T-helper 2 cell treated with Interferon-gamma antibody and Interleukin-4, amounts not matched to agents 100 ng/mL and 5 ng/mL, for 36 hours (primary cell): ENCODE results near the gene KHNYN. TPM values are rescaled to one million over a fixed set of nuclear protein-coding genes. Genes with fewer than 3 reads are reported as not detected.

Experiments used
- intact Hi-C: fragments of 100-400 bp; cut with micrococcal nuclease; formaldehyde crosslinking; loops from one replicate; pipeline ENCODE4 v1.15.1; 2023
- total RNA-seq: library from RNA; stranded (reverse); gene quantifications from 2 replicates; pipeline ENCODE4 v1.2.3, GENCODE V29; 2022

The KHNYN gene
- total RNA-seq, 1 donor from 2014 or later: 76.6 TPM

DNA sequence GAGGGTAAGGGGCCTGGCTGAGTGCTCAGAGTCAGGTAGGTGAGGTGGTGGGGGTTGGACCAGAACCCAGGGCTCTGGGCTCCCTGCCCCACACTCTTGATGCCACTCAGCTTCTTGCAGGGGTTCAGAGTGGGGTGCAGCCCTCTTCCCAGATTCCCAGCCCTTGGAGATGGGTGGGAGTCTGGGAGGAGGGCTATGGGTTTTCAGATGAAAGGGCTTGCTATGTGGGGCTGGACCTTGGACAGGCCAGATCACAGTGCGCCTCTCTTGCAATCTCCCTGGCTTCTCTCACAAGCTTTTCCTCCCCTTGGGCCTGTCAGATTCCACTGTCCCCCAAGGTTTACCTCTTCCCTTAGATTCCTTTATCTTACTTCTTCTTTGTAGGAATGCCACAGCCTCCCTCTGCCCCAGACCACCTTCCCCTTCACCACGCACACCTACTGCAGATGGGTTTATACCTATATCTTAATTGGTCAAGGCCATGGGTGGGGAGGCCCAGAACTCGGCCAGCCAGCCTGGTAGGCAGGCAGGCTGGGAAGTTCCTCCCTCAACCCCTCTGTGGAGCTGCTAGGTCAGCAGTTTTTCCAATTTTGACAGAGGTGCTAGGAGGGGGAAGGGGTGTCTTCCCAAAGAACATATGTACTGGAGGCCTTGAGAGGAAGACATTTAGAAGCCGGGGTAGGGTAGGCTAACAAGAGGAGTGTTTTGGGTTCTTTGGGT, 29.6 kb upstream of the KHNYN start:
- intact Hi-C loops: no loop called here

- intact Hi-C loops: no loop called here
These were observed 27.7 kb upstream of the KHNYN start for GRCh38 chr14:24401810-24402702.

DNA sequence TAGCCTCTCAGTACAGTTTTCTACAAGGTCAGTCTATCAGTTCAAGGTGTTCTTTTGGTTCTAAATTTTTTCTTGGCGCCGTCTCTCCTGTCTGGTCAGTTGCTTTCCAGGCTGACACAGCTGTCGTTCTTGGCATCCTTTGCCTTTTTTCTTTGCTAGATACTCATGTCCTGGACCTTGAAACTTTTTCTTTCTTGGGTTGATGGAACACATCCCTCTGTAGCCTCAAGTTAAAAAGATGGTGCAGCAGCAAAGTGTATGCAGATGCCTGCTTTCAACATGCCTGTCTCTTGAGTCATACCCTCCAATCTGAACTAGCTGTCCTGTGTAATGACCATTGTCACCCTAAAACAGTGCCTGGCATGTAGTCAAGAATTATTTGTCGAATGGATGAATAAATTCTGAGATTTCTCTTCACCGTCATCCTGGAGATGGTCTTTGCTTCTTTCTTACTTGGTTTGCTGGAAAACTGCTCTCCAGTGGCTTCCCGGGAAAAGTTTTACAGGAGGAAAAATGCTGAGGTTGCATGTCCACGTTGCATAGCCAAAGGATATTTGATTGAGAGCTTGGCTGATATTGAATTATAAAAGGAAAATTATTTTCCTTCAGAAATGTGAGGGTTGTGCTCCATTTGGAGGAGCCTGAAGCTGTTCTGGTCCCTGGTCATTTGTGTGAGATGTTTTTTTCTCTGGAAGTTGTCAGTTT, 26.3 kb upstream of the KHNYN start:
- intact Hi-C loops: no loop called here

DNA sequence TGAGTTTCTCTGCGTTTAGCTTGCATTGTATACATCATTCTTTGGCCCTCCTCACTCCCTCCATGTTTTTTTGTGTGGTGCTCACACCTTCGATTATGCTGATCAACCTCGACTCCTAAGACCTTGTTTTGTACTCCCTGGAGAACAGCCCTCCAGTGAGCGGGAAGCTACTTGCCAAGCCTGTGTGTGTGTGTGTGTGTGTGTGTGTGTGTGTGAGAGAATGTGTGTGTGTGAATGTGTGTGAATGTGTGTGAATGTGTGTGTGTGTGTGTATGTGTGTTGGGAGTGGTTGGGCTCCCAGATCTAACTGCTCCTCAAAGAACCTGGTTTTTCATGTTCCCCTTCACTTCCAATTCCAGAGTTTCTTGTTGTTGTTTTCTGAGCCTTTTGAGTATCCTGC, 24.9 kb upstream of the KHNYN start:
- intact Hi-C loops: no loop called here

- intact Hi-C loops: no loop called here
These were observed 23.3 kb upstream of the KHNYN start for GRCh38 chr14:24406416-24406815.

DNA sequence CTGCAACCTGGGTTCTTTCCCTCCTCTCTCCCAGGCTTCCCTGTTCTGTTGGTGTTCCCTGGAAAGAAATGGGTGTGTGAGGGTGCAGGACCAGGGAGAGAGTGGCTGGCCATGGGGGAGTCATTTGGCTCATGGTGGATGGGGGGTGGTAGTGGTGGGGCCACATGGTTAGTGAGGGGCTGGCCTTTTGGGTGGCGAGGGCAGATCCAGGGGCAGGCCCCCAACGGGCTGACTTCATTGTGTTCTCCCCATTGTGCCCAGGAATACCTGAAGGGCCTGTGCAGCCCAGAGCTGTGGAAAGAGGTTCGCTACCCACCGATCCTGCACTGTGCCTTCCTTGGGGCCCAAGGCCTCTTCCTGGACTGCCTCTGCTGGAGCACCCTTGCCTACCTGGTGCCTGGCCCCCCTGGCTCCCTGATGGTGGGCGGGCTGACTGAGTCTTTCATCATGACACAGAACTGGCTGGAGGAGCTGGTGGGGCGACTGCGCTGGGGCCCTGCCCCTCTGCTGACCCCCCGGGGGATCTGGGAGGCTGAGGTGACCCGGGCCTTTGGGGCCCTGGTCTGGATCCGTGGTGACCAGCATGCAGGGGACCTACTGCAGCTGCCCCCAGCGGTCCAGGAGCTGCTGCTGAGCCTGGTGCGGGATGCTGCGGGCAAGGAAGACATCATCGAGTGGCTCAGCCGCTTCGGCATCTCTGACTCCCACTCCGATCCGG, 22.0 kb upstream of the KHNYN start:
- intact Hi-C loops: no loop called here

- intact Hi-C loops: no loop called here
These were observed 21.0 kb upstream of the KHNYN start for GRCh38 chr14:24408764-24409163.

GRCh38 chr14:24409192-24409591, 20.6 kb upstream of the KHNYN start:
- intact Hi-C loops: no loop called here

DNA sequence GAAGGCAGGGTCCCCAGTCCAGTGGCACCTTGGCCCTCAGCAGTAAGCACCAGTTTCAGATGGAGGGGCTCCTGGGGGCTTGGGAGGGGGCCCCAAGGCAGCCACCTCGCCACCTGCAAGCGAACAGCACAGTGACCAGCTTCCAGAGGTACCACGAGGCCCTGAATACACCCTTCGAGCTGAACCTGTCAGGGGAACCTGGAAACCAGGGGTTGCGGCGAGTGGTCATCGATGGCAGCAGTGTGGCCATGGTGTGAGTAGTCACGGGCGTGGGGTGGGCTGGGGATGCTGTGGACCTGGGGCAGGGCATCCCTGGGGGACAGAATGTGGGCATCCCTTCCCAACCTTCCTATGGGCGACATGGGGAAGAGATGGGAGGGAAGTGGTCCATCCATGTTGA, 19.8 kb upstream of the KHNYN start:
- intact Hi-C loops: no loop called here

DNA sequence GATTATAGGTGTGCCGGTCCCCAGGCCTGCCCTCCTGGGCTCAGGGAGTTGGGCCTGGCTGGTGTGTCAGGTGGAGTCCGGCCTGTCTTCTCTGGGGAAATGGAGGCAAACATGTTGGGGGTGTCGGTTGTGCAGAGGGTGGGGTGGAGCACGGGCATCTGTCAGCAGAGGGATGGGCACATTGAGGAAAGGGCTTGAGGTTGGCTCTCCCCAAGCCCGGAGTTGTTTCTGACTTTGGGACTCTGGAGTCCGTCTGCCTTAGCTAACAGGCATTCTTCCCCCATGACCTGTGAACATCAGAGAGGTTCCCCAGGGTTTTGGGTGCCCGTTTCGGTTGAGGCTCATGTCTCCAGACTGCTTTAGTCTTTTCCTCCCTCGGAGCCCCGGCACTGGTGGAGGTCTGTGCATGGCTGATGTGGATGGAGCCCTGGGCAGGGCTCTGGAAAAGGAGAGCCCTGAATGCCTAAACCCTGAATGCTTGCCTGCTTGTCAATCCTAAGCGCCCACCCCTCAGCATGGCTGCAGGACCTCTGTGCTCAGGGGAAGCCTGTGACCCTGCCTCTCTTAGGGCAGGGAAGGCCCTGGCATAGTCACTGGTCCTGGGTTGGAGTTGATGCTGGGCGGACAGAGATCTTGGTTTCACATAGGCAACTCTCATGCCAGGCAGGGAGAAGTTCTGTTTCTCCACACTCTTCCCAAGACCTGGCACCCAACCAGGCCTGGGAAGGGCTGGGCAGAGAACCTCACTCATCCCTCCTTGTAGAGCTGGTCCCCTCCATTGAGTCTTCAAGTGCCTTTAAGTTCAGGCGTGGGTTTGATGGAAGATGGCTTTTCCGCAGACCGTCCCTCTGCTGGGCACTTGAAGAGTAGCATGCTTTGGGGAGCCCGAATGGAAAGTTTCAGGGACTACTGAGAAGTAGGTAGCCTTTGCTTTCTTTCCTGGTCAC, 18.0 kb upstream of the KHNYN start:
- intact Hi-C loops: no loop called here

- intact Hi-C loops: no loop called here
These were observed 15.7 kb upstream of the KHNYN start for GRCh38 chr14:24414077-24414476.

DNA sequence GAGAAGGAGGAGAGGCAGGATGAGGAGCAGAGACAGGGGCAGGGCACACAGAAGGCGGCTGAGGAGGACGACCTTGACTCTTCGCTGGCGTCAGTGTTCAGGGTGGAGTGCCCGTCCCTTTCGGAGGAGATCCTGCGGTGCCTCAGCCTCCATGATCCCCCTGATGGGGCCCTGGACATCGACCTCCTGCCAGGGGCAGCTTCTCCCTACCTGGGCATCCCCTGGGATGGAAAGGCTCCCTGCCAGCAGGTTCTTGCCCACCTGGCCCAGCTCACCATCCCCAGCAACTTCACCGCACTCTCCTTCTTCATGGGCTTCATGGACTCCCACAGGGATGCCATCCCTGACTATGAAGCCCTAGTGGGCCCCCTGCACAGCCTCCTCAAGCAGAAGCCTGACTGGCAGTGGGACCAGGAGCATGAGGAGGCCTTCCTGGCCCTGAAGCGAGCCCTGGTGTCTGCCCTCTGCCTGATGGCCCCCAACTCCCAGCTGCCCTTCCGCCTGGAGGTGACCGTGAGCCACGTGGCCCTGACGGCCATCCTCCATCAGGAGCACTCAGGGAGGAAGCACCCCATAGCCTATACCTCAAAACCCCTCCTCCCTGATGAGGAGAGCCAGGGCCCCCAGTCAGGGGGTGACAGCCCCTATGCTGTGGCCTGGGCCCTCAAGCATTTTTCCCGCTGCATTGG, 14.9 kb upstream of the KHNYN start:
- intact Hi-C loops: no loop called here

DNA sequence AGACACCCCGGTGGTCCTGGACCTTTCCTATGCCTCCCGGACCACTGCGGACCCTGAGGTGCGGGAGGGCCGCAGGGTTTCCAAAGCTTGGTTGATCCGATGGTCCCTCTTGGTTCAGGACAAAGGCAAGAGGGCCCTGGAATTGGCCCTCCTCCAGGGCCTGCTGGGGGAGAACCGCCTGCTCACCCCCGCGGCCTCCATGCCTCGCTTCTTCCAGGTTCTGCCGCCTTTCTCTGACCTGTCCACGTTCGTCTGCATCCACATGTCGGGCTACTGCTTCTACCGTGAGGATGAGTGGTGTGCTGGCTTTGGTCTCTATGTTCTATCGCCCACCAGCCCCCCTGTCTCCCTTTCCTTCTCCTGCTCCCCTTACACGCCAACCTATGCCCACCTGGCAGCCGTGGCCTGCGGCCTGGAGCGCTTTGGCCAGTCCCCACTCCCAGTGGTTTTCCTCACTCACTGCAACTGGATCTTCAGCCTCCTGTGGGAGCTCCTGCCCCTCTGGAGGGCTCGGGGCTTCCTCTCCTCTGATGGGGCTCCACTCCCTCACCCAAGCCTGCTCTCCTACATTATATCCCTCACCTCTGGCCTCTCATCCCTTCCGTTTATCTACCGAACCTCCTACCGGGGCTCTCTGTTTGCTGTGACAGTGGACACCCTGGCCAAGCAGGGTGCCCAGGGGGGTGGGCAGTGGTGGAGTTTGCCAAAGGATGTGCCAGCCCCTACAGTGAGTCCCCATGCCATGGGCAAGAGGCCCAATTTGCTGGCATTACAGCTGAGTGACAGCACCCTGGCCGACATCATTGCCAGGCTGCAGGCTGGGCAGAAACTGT, 14.1 kb upstream of the KHNYN start:
- intact Hi-C loops: no loop called here

DNA sequence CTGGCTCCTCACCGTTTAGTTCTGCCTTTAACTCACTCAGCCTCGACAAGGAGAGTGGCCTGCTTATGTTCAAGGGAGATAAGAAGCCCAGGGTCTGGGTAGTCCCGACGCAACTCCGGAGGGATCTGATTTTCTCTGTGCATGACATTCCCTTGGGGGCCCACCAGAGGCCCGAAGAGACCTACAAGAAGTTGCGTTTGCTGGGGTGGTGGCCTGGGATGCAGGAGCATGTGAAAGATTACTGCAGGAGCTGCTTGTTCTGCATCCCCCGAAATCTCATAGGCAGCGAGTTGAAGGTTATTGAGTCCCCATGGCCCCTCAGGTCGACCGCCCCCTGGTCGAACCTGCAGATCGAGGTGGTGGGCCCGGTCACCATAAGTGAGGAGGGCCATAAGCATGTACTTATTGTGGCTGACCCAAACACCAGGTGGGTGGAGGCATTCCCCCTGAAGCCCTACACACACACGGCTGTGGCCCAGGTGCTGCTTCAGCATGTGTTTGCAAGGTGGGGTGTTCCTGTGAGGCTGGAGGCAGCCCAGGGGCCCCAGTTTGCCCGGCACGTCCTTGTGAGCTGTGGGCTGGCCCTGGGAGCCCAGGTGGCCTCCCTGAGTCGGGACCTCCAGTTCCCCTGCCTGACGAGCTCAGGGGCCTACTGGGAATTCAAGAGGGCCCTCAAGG, 13.4 kb upstream of the KHNYN start:
- intact Hi-C loops: no loop called here

- intact Hi-C loops: no loop called here
These were observed 12.7 kb upstream of the KHNYN start for GRCh38 chr14:24416932-24417619.

- intact Hi-C loops: no loop called here
These were observed 11.8 kb upstream of the KHNYN start for GRCh38 chr14:24417832-24418491.

DNA sequence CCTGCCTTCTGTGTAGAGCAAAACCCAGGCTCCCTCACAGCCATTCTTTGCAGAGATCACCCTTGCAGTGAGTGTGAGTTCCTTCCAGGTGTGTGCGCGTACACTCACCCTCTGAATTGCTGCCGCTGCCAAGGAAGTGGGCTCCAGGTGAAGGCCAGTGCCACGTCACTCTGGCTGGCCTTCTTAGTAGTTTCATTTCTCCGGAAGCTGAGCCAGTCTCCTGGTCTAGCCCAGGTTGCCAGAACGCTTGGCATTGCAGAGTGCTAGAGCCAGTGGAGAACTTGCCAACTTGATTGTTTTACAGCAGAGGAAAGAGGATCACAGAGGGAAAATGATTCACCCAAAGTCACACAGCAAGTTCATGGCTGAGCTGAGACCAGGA, 11.3 kb upstream of the KHNYN start:
- intact Hi-C loops: no loop called here
